HG02759 (cell line): ENCODE measurements around the gene LRRC31.

ENCODE experiments used
- ATAC-seq: cut with Tn5 transposase; IDR thresholded peaks from one replicate; pipeline ENCODE4 v1.9.1; 2021; ENCODE audit warnings: mild to moderate bottlenecking, moderate library complexity; ENCODE audit not compliant: unreplicated experiment

Gene LRRC31

DNA sequence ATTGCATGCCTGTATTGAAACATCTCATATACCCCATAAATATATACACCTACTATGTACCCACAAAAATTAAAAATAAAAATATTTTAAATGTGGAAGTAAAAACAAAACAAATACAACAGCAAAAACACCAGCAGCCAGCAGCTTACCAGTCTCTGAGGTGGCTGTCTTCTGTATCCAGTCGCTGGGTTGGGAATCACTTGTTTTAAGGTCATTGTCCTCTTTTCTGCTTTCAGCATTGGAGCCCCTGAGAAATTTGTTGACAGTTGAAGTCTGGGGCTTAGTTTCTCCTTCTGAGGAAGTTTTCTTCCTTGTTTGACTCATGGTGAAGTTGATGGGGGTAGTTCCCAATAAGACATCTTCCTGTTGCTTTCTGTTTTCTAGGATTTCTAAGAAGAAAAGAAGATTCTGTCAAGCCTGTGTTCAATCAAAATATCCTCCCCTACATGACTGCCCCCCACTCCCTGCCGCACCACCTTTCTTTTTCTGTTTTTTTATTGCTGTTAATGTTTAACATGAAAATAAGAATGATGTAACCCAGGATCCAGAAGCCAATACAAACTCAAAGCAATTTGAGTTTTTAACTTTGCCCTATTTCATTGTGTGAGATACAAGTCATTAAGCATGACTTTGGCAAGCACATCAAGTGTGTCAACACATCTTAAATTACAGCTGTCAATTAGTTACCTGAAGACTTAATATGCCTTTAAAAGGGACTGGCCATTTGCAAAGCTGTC is at the start of gene LRRC31:
LRRC31 (minus strand) TSS at position 452 of the 737 bp plus-strand sequence; CDS start at position 324, 128 bp downstream.
- no peak for ATAC-seq

DNA sequence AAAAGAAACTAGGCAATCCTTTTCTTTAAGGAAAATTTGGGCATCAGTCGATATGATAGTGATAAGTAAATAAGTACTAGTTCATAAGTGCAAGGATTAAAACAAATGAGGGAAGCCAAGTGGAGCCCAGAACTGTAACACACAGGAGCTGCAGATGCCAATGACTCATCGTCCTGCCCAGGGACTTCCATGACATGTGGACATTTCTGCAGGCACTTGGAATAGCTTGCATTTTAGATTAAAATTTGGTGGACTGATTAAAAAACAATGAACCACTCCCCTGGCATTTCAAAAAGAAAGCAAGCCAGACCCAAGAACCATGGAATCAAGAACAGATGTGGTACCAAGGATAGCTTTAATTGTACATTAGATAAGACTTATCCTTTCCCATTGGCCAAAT is 44.6 kb upstream of the LRRC31 start:
- ATAC-seq, result no peak

DNA sequence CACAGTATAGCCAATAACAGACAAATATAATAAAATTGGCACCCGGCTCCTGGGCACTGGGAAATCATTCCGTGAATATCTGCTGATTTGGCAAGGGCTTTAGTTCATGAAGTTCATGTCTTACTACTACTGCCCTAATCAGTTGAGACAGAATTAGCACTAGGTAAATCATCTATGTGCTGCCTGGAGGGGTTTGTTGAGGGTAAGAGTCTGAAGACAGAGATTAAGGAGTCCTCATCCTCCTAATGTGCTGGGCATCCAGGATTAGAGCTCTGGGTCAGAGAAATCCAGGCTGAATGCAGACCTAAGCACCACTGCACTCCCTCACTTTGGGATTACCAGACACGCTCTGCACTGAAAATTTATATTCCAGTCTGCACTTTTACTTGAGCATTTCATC is 43.6 kb upstream of the LRRC31 start:
- ATAC-seq, result no peak

DNA sequence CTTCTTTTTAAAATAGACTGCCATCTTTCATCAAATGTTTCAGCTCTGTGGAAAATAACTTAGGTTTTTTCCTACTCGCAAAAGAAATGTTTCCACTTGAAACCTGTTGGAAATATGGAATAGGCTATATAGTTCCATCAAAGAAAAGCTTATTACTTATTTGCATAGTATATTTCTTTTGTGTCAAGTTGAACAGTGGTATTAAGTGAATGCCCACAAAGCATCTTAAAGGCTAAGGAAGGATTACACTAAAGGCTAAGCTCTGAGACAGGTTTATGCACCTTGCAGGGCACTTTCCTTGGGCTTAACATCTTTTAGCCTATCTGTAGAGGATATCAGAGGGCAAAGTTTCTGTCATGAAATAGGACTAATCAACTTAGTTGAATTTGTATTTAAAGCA is 41.5 kb upstream of the LRRC31 start, which contains the start of gene SAMD7:
SAMD7 (plus strand) TSS at position 301 of the 400 bp plus-strand sequence. CDS start 7,927 bp downstream, outside the sequence.
- no peak for ATAC-seq

DNA sequence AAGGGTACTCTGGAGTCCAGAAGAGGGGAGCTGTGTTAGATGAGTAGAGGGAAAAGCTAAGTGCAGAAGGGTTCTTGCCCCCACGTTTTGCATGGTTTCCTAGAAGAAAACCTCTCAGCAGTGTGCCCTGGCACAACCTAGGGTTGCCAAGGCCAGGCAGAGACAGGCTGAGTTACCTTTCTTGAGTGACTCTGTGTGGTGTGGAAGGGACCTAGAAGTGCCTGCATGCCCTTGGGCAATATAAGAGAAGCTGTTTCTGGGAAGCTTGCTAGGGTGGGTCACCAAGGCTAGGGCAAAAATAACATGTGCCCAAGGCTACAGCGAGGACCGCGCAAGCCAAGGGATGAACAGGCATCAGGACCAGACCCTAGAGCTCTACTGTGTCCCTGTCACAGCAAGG is 38.2 kb upstream of the LRRC31 start:
- ATAC-seq, result no peak

DNA sequence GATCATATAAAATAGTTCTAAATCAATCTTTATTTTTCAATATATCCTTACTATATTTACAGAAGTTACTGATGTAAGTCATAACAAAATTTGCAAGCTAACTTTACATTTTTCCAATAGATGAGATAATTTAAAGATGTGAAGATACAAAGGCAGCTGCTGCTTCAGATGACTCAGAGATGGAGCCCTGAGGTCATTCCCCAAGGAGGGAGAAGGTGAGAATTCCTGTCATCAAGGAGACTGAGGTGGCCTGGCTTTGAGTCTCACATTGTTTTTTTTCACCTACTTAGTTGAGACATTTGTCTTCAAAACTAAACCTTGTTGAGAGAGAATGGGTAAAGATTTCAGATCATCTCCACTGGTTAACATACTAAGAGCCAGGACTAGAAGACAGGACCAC is 37.7 kb upstream of the LRRC31 start:
- ATAC-seq, result no peak

DNA sequence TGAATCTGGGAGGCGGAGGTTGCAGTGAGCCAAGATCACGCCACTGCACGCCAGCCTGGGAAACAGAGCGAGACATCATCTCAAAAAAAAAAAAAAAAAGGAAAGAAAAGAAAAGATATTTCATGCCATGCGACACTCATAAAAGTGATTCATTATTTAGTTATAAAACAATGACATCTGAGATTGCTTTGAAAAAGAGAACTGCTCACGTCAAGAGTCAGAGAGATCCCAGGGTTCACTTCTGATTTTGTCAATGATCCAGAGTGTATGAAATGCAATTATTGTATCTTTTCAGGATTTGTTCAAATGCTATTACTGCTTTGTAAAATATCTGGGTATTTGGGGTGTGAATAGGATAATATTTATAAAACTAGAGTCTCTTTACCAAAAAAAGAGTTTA is 35.7 kb upstream of the LRRC31 start:
- ATAC-seq, result no peak

DNA sequence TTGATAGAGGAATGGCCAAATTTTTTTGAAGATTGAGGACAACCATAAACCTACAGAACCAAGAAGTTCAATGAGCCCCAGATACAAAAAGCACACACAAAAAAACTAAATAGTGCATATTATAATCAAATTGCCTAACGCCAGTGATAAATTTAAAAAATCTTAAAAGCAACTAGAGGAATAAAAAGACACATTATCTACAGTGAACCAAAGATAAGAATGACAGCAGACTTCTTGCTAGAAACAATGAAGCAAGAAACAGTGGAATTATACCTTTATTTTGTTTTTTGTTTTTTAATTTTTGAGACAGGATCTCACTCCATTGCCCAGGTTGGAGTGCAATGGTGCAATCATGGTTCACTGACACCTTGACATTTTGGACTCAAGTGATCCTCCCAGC is 31.7 kb upstream of the LRRC31 start:
- ATAC-seq, result no peak

DNA sequence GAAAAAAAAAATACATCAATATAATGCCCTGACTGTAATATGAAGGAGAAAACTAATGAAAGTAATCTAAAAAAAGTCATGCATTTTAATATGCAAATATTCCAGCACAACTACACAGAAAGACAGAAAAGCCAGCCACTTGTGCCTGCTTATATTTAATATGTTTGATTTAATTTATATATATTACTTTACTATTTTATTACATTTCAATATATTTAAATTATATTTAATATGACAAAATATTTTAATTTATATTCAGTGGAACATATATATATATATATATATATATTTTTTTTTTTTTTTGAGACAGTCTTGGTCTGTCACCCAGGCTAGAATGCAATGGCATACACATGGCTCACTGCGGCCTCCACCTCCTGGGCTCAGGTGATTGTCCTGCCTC is 27.5 kb upstream of the LRRC31 start:
- no peak for ATAC-seq

DNA sequence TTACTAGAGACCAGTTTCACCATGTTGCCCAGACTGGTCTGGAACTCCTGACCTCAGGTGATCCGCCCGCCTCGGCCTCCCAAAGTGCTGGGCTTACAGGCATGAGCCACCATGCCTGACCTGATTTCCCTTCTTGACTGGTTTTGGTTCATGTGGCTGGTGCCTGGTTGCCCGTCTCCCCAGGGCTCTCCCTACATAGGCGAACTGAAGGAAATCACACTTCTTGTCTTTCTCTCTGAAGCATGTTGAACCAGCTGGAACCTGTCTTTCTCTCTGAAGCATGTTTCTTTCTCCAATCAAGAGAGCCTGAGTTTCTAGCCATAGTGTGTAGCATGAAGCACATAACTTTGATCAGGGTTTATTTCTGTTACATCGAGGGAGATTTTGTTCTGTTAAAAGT is 25.3 kb upstream of the LRRC31 start:
- ATAC-seq, result no peak

DNA sequence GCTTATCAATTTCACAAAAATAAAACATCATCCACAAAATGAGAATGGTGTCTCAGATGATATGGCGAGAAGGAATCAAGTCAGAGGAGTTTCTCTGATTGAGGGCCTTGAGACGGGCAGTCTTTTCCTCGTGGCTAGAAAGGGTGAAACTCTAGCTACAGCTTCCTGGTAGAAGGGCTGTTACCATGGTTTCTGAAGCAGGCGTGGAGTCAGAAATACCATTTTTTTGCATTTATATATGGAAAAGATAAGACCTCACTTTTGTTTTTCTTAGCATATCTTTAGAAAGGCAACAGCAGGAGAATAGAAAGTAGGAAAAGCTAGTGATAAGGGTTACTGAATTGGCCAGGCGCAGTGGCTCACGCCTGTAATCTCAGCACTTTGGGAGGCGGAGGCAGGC is 24.4 kb upstream of the LRRC31 start:
- no peak for ATAC-seq

DNA sequence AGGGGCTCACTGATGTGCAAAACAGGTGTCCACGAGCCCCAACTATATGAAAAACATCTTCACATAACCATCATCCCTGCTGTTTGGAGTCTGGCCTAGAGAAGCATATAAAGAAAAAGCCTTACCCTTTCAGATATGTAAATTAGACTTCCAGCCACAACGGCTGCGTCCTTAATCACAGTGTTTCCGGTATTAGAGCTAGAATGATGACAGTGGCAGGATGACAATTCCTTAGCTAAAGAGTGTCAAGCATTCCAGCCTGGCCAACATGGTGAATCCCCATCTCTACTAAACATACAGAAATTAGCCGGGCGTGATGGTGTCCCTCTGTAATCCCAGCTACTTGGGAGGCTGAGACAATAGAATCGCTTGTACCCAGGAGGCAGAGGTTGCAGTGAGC is 22.2 kb upstream of the LRRC31 start:
- no peak for ATAC-seq

DNA sequence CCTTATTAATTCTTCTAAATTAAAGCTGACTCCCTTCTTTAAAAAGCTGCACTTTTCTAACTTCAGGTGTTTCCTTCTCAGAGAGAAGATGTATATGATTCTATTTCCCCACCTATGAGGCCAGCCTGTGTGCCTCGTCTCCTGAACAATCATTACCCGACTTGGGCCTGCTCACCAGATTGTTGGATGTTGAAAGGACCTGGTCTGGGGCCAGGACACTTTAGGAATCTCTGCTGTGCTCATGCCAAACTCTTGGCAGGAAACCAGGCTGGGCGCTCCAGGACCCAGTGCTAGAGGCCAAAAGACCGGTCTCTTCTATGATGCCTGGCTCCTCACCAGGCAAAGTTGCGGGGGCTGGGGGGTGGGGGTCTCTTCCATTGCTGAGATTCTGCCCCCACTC is 16.9 kb upstream of the LRRC31 start:
- ATAC-seq, result no peak

DNA sequence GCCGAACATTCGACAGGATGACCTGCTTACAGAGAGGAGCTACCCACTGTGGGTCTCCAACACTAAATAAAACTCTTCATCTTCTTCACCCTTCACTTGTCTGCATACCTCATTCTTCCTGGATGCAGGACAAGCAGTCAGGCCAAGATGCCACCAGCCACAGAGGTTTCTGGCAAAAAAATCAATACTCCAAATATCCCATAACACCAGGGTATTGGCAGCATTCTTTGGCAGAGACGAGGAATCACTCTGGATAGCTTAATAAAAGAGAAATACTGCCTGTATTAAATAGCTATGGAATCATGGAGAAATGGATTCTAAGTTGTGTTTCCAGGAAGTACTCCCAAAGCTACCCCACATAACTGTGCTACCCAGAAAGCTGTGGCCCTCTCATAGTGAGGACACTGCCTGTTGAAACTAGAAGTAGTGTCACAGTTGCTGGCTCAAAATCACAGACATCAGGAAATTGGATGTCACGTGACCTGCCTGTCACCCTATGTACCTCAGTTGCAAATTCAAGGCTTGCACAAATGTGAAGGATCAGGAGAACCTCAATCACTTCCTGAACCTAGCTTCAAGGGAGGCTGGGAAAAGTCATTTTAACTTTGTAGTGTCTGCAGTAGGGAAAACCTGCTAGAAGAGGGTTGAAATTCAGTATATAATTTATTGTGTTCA is 11.0 kb upstream of the LRRC31 start:
- no peak for ATAC-seq

DNA sequence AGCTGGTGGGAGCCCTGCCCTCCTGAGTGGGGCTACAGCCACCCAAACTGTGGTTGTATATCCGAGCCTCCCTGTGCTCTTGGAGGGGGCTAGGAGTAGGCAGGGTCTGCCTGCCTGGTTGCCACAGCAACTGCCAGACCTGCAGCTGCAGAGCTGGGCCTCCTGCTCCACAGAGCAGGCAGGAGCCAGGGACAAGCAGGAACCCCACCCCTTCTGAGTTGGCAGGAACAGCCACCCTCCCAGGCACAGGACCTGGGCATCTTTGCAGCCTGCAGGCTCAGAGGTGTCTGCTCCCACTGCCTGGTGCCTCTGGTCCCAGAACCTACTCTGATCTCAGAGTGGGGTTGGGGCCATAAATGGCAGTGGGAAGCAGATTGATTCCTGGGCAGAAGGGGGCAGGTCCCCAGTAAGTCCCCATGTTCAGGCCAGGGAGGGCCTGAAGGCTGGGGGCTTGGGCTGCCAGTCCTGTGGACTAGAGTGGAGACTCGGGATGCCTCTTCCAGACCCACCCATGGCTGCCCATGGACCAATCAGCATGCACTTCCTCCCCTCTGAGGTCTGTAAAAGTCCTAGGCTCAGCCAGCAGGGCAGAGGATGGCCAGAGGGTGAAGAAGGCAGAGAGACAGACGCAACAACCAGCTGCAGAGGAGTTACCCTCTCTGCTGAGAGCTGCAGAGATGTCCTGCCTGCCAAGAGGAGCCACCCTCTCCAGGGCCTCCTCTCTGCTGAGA is 10.3 kb upstream of the LRRC31 start:
- ATAC-seq, result no peak

DNA sequence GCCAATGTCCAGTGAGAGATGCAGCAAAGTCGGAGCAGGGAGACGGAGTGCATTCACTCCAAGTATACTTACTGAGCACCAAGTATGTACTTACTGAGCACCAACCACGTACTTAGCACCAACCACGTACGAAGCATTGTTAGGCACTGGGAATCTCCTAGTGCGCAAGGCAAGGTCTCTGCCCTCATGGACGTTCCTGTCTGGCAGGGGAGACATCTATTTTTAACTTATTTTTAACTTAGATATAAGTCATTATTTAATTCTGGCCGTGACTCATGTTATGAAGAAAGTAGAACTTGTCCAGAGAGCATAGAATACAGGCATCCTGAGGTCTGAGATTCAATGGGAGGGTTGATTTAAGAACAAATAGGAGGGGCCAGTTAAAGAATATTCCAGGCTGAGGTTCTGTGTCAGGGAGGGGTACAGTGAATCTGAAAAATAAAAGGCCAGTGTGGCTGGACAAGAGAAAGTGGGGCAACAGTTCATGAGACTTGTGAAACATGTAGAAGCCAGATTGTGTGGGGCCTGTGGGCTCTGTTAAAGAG is 9.3 kb upstream of the LRRC31 start:
- ATAC-seq, result no peak

DNA sequence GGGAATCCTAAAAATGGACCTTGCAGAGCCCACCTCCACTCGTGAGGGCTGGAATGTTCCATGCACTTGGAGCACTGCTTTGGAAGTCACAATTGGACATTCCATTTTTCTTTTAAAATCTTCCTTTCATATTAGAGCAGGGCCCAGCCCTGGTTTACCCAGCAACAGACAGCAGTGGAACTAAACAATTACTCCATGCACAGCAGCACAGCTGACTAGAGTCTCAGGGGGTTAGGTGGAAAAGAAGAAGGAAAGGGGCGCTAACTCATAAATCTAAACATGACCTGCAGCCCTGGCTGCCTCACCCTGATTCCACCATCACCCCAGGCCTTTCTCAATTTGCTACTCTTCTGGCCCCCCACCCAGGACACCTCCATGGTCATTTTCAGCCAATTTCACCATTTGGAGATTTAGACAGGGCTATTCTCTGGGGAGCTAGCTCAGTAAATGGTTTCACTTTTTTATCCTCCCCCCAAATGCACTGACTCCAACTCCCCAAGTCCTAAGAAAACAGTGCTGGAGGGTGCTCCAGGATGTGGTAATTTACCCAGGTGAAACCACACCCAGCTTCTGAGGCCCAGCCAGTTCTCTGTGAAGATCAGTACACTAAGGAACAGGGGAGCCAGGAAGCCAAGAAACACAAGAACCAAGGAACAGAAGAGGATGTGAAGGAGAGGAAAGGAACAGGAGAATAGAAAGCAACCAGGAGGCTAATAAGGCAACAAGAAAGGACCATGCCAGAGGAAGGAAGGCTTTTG is 1.6 kb upstream of the LRRC31 start:
- ATAC-seq, result no peak

DNA sequence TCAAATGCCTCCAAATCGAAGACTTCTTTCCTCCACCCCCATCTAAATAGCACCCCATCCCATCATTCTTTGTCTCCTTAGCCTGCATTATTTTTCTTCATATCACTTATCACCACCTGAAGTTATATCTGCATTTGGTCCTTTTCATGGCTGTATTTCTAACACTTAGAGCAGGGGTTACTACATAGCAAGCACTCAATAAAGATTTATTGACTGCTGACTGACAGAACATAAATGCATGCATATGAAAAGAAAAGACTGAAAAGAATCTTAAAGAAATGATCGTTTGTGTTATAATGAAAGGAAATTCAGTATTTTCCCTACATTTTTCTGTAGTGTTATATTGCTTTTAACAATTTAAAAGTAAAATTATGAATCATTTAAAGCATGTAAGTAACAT is 1.4 kb downstream of the LRRC31 start:
- no peak for ATAC-seq

DNA sequence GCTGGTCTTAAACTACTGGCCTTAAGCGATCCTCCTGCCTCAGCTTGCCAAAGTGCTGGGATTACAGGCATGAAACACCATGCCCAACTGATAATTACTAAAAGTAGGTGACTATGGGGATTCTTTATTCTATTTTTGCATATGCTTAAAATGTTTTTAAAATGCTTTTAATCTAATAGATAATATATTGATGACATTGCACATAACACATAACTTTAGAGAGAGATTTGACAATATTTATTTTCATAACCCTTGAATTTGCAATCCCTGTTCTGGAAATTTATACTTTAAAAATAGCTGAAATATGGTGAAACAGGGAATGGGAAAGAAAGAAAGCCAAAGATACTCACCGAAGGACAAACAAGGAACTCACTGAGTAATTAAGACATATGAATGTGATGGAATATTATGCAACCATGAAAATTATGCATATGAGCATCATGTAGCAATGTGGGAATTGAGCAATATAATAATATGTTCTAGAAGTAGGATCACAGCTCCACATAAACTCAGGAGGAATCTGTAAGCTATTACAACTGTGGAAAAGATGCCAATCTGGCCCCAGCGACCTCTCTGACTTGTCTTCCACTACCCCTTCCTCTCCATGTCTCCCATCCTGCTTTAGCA is 2.0 kb downstream of the LRRC31 start:
- no peak for ATAC-seq

DNA sequence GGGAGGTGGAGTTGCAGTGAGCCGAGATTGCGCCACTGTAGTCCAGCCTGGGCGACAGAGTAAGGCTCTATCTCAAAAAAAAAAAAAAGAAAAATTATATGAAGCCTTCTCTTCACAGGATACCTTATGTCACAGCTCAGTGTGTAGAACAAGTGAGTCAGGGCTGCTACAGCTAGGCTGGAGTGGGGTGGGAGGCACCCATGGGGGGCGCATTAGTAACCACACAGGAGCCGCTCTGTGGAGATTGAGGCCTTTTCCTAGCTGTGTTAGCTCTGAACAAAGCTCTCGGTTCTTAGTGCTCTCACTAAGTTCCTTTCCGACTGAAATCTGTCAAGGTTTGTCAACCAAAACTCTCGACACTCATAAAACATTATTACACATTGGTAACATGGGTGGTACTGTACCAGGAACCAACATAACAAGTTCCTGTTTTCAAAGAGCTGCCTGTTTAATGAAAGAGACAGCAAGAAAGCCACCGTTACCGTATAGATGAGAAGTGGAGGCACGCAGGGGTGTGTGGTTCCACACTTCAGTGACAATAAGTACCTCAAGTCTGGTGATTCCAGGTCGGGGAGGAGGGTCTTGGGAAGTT is 4.5 kb downstream of the LRRC31 start:
- no peak for ATAC-seq
